ENCODE results near the gene SLC31A1.

The SLC31A1 gene

DNA sequence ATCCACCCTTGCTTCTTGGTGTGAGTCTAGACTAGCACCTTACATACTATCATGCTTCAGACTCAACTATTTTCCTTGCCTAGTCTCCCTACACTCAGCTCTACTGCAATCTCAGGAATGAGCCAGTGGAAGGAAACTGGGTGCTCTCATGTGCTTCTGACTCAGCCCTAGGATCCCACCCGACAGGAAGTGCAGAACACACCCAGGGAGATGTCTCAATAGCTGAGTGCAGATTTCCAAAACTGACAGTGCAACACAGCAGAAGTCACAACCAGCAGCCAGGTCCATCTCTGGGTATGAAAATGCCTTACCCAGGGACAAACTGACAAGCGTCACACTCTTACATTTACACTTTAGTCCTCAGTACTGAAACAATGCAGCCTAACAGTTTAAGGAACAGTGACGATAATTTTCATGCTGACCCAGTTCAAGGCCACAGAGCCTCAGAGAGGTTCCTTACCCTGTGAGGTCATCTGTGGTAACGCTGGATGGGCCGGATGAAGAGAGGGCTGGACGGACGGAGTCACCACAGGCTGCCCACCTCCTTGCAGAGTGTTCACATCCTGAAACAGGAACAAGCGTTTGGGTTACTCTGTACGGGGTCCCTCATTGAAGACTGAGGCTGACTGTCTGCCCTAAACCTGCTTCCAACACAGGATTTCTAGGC is 33.3 kb upstream of the SLC31A1 start:
- Histone ChIP-seq H3K27ac (no peak overlapping the region), H3K36me3 (peaks cover 53% of the 10 kb centered on the region), H3K4me3 (ENCODE audit: low read depth, low read length) (no peak overlapping the region), H3K27me3 (ENCODE audit: insufficient read depth, low read depth, severe bottlenecking) (no peaks in the 10 kb centered on the region), H3K9me3 (ENCODE audit: severe bottlenecking) (no peaks in the 10 kb centered on the region)
- TF ChIP-seq, protein P1, sequence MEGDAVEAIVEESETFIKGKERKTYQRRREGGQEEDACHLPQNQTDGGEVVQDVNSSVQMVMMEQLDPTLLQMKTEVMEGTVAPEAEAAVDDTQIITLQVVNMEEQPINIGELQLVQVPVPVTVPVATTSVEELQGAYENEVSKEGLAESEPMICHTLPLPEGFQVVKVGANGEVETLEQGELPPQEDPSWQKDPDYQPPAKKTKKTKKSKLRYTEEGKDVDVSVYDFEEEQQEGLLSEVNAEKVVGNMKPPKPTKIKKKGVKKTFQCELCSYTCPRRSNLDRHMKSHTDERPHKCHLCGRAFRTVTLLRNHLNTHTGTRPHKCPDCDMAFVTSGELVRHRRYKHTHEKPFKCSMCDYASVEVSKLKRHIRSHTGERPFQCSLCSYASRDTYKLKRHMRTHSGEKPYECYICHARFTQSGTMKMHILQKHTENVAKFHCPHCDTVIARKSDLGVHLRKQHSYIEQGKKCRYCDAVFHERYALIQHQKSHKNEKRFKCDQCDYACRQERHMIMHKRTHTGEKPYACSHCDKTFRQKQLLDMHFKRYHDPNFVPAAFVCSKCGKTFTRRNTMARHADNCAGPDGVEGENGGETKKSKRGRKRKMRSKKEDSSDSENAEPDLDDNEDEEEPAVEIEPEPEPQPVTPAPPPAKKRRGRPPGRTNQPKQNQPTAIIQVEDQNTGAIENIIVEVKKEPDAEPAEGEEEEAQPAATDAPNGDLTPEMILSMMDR (IDR thresholded peaks at IDR 0.05; ENCODE audit: low read depth, low read length) = no peak
- DNase-seq = no peak

DNA sequence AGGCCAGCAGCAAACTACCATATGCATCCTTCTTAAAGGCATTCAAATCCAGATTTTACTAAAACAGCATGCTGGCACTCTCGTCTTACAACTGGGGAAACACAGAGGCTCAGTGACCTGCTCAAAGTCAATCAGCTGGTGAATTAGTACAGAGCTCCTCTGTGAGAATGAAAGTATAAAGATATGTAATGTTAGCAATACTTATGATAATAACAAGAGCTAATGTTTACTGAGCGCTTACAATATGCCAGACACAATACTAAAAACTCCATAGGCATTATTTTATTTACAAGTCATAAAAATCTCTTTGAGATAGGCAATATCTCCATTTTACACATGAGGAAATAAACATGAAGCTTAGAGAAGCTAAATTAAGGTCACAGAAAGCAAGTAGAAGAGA is 28.9 kb upstream of the SLC31A1 start:
- H3K27me3 ChIP-seq (ENCODE audit: insufficient read depth, low read depth, severe bottlenecking) = no peaks in the 10 kb centered on the region
- H3K27ac ChIP-seq = peak overlapping the region; percentile 1
- H3K4me3 ChIP-seq (ENCODE audit: low read depth, low read length) = no peak overlapping the region
- no peaks in the 10 kb centered on the region for H3K9me3 ChIP-seq (ENCODE audit: severe bottlenecking)
- peaks cover 26% of the 10 kb centered on the region for H3K36me3 ChIP-seq
- TF ChIP-seq, protein P1 (IDR thresholded peaks at IDR 0.05; ENCODE audit: low read depth, low read length) = no peak
- DNase-seq = peak; percentile 20

DNA sequence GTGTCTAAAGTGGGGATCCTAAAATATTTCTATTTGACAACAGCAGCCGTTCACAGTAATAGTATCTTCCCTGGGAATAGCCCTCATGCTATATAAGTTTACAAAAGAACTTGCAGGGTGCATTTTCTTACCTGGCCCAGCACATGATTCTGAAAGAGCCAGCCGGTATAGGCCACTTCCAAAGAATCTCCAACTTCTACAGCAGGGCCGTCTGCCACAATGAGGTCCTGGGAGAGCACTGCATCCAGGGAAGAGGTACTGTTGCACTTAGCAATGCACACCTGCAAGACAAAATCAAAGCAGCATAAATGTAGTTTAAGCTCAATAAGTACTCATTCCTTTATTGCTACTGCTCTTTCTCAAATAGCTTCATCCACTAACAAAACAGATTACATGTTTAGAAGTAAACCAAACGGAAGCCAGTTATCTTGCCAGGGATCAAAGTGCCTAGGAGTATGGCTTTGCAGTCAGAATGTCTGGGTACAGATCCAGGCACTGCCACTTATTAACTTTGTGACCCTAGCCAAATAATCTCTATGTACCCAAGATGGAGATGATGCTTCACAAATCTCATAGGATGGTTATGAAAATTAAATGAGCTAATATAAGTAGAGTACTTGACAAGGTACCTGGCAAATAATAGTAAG is 21.5 kb upstream of the SLC31A1 start:
- Histone ChIP-seq H3K9me3 (ENCODE audit: severe bottlenecking) (no peaks in the 10 kb centered on the region), H3K4me3 (ENCODE audit: low read depth, low read length) (no peak overlapping the region), H3K36me3 (peaks cover 43% of the 10 kb centered on the region), H3K27ac (no peak overlapping the region), H3K27me3 (ENCODE audit: insufficient read depth, low read depth, severe bottlenecking) (no peaks in the 10 kb centered on the region)
- TF ChIP-seq, protein P1 (IDR thresholded peaks at IDR 0.05; ENCODE audit: low read depth, low read length) = no peak
- no peak for DNase-seq

- Histone ChIP-seq H3K4me3 (ENCODE audit: low read depth, low read length) (no peak overlapping the region), H3K27me3 (ENCODE audit: insufficient read depth, low read depth, severe bottlenecking) (no peaks in the 10 kb centered on the region), H3K9me3 (ENCODE audit: severe bottlenecking) (no peaks in the 10 kb centered on the region), H3K36me3 (peaks cover 43% of the 10 kb centered on the region), H3K27ac (no peak overlapping the region)
- DNase-seq = no peak
- TF ChIP-seq, protein P1 (IDR thresholded peaks at IDR 0.05; ENCODE audit: low read depth, low read length) = no peak
Measured at GRCh38 chr9:113205432-113205831, 15.9 kb upstream of the SLC31A1 start.

DNA sequence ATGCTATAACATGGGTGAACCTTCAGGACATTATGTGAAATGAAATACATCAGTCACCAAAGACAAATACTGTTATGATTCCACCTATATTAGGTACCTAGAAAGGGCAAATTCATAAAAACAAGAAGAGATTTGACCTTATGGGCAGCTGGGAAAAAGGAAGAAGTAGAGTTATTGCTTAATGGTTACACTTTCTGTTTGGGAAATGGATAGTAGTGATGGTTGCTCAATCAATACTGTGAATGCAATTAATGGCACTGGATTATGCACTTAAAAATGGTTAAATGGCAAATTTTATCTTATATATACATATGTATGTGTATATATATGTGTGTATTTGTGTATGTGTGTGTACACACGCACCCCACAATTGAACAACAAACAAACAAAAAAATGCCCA is 15.5 kb upstream of the SLC31A1 start:
- no peaks in the 10 kb centered on the region for H3K27me3 ChIP-seq (ENCODE audit: insufficient read depth, low read depth, severe bottlenecking)
- H3K9me3 ChIP-seq (ENCODE audit: severe bottlenecking) = no peaks in the 10 kb centered on the region
- TF ChIP-seq, protein P1 (IDR thresholded peaks at IDR 0.05; ENCODE audit: low read depth, low read length) = no peak
- H3K4me3 ChIP-seq (ENCODE audit: low read depth, low read length) = no peak overlapping the region
- peaks cover 48% of the 10 kb centered on the region for H3K36me3 ChIP-seq
- no peak for DNase-seq
- H3K27ac ChIP-seq = no peak overlapping the region
